GM23338 (cell line): ENCODE results near the gene CHMP4B. TPM values are rescaled to one million over a fixed set of nuclear protein-coding genes. Genes with fewer than 3 reads are reported as not detected.

Experiments
- CREB1 ChIP-seq: fragments of 250-450 bp; sonication (Bioruptor Pico); IDR thresholded peaks from 2 replicates; pipeline ENCODE4 v1.5.0; 2020; ENCODE audit warnings: low read depth, mild to moderate bottlenecking, moderate library complexity
- EZH2 ChIP-seq: fragments of 200-600 bp; sonication (generic); IDR thresholded peaks from one replicate; pipeline ENCODE4 v1.8.0; 2017; ENCODE audit warnings: antibody characterized with exemption, mild to moderate bottlenecking, low read depth; ENCODE audit not compliant: unreplicated experiment
- STAT1 ChIP-seq: IDR thresholded peaks from one replicate; pipeline ENCODE4 v1.6.1; 2016; ENCODE audit warnings: antibody characterized with exemption; ENCODE audit not compliant: unreplicated experiment
- polyA plus RNA-seq: library from polyadenylated mRNA; unstranded; fragments of >200 nt; fragmentation: Nextera tagmentation; extraction: Ambion mirVana; gene quantifications from 2 replicates; pipeline ENCODE4 v1.2.1, GENCODE V29; 2016
- total RNA-seq: library from RNA; depleted of rRNA; stranded (reverse); fragments of >200 nt; shearing (Covaris generic); gene quantifications from 2 replicates; pipeline ENCODE4 v1.2.3, GENCODE V29; 2014
- TF ChIP-seq, protein P1 (sequence below), 2 experiments: fragments of 200-600 bp in 1 of 2; sonication (generic) in 1 of 2; conservative IDR thresholded peaks; 2 replicates each; pipeline versions ENCODE4 v1.5.1 to v1.6.1; 2016 to 2017; ENCODE audit warnings: antibody characterized with exemption in 2 of 2, low read depth in 2 of 2, mild to moderate bottlenecking in 2 of 2, moderate library complexity in 1 of 2
- TF ChIP-seq, protein P2 (sequence below): fragments of 250-450 bp; sonication (Bioruptor Pico); IDR thresholded peaks from 2 replicates; pipeline ENCODE4 v1.5.0; 2020; ENCODE audit warnings: mild to moderate bottlenecking, moderate library complexity
- TF ChIP-seq, protein P3 (sequence below): IDR thresholded peaks from 2 replicates; pipeline ENCODE4 v1.6.1; 2016; ENCODE audit warnings: antibody characterized with exemption

CHMP4B gene
- total and polyA plus RNA-seq, 2 experiments from 2014 or later = 14.5 to 49.3 TPM

DNA sequence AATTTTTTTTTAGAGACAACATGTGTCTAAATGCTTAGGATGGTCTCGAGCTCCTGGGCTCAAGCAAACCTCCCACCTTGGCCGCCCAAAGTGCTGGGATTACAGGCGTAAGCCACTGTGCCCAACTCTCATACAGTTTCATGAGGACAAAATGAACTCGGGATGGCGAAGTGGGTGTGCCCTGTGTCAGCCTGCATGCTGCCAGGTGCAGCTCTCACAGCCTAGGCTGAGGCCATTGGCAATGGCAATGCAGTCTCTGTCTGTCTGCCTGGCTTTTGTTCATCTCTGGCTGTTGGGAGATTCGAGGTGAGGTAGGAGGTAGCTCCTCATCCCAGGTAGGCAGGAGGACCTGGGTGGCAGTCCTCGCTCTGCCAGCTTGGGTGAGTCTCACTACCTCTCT lies 88.0 kb downstream of the CHMP4B start (continued):
- TF ChIP-seq, protein P1, sequence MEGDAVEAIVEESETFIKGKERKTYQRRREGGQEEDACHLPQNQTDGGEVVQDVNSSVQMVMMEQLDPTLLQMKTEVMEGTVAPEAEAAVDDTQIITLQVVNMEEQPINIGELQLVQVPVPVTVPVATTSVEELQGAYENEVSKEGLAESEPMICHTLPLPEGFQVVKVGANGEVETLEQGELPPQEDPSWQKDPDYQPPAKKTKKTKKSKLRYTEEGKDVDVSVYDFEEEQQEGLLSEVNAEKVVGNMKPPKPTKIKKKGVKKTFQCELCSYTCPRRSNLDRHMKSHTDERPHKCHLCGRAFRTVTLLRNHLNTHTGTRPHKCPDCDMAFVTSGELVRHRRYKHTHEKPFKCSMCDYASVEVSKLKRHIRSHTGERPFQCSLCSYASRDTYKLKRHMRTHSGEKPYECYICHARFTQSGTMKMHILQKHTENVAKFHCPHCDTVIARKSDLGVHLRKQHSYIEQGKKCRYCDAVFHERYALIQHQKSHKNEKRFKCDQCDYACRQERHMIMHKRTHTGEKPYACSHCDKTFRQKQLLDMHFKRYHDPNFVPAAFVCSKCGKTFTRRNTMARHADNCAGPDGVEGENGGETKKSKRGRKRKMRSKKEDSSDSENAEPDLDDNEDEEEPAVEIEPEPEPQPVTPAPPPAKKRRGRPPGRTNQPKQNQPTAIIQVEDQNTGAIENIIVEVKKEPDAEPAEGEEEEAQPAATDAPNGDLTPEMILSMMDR (conservative IDR thresholded peaks at IDR 0.05; ENCODE audit: low read depth in 2 of 2) = no peak
- TF ChIP-seq, protein P2, sequence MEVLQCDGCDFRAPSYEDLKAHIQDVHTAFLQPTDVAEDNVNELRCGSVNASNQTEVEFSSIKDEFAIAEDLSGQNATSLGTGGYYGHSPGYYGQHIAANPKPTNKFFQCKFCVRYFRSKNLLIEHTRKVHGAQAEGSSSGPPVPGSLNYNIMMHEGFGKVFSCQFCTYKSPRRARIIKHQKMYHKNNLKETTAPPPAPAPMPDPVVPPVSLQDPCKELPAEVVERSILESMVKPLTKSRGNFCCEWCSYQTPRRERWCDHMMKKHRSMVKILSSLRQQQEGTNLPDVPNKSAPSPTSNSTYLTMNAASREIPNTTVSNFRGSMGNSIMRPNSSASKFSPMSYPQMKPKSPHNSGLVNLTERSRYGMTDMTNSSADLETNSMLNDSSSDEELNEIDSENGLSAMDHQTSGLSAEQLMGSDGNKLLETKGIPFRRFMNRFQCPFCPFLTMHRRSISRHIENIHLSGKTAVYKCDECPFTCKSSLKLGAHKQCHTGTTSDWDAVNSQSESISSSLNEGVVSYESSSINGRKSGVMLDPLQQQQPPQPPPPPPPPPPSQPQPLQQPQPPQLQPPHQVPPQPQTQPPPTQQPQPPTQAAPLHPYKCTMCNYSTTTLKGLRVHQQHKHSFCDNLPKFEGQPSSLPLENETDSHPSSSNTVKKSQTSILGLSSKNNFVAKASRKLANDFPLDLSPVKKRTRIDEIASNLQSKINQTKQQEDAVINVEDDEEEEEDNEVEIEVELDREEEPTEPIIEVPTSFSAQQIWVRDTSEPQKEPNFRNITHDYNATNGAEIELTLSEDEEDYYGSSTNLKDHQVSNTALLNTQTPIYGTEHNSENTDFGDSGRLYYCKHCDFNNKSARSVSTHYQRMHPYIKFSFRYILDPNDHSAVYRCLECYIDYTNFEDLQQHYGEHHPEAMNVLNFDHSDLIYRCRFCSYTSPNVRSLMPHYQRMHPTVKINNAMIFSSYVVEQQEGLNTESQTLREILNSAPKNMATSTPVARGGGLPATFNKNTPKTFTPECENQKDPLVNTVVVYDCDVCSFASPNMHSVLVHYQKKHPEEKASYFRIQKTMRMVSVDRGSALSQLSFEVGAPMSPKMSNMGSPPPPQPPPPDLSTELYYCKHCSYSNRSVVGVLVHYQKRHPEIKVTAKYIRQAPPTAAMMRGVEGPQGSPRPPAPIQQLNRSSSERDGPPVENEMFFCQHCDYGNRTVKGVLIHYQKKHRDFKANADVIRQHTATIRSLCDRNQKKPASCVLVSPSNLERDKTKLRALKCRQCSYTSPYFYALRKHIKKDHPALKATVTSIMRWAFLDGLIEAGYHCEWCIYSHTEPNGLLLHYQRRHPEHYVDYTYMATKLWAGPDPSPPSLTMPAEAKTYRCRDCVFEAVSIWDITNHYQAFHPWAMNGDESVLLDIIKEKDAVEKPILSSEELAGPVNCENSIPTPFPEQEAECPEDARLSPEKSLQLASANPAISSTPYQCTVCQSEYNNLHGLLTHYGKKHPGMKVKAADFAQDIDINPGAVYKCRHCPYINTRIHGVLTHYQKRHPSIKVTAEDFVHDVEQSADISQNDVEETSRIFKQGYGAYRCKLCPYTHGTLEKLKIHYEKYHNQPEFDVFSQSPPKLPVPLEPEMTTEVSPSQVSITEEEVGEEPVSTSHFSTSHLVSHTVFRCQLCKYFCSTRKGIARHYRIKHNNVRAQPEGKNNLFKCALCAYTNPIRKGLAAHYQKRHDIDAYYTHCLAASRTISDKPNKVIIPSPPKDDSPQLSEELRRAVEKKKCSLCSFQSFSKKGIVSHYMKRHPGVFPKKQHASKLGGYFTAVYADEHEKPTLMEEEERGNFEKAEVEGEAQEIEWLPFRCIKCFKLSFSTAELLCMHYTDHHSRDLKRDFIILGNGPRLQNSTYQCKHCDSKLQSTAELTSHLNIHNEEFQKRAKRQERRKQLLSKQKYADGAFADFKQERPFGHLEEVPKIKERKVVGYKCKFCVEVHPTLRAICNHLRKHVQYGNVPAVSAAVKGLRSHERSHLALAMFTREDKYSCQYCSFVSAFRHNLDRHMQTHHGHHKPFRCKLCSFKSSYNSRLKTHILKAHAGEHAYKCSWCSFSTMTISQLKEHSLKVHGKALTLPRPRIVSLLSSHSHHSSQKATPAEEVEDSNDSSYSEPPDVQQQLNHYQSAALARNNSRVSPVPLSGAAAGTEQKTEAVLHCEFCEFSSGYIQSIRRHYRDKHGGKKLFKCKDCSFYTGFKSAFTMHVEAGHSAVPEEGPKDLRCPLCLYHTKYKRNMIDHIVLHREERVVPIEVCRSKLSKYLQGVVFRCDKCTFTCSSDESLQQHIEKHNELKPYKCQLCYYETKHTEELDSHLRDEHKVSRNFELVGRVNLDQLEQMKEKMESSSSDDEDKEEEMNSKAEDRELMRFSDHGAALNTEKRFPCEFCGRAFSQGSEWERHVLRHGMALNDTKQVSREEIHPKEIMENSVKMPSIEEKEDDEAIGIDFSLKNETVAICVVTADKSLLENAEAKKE (CRISPR knock-in tag) = no peak
- TF ChIP-seq, protein P3, sequence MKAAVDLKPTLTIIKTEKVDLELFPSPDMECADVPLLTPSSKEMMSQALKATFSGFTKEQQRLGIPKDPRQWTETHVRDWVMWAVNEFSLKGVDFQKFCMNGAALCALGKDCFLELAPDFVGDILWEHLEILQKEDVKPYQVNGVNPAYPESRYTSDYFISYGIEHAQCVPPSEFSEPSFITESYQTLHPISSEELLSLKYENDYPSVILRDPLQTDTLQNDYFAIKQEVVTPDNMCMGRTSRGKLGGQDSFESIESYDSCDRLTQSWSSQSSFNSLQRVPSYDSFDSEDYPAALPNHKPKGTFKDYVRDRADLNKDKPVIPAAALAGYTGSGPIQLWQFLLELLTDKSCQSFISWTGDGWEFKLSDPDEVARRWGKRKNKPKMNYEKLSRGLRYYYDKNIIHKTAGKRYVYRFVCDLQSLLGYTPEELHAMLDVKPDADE = no peak
- TF ChIP-seq STAT1 (no peak), CREB1 (CRISPR knock-in tag) (no peak), EZH2 (no peak)
